ENCODE measurements around the gene RABEP2.
"Not testable (repeated sequence)": the region's sequence is repeated elsewhere in the genome, so short reads cannot be mapped to it uniquely, and the experiment has no call there.

RABEP2 gene

DNA sequence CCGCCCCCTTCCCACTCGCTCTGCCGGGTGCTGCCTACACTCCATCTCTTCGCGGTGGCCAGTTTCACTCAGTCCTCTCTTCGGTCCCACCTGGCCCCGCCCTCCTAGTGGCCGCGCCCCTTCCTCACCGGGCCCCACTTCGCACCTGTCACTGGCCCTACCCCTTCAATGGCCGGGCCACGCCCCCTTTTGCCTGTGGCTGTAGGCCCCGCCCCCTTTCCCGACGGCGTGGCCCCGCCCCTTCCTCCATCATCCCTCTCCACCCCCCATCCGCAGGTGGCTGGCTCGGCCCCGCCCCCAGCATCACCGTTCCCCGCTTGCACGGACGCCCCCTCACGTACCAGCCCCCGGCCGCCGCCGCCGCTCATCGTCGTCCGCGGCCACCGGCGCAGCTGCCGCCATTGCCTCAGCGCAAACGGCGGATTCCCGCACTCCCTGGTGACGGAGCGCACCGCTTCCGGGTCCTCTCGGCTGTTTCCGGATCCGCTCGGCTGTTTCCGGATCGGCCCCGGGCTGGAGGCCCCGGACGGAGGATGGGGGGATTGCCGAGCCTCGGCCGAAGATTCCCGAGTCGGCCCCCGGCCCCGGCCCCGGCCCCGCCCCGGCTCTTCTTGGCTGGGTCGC is at the start of gene RABEP2:
TSS of gene RABEP2 (minus strand) at position 477 of the 624 bp plus-strand sequence. CDS start at position 402, 75 bp downstream.
- peak; percentile 86 for DNase-seq (ENCODE audit: low read depth, low spot score)
- peak within 1 kb of the TSS; percentile 98 for H3K27ac ChIP-seq

GRCh38 chr16:28974437-28975157 is 49.6 kb upstream of the RABEP2 start, which contains the start of gene SPNS1:
Gene SPNS1, plus strand, starts transcription at chr16:28974778. Its CDS starts 374 bp downstream, at chr16:28975152.
- DNase-seq (ENCODE audit: low read depth, low spot score) = peak; percentile 57

DNA sequence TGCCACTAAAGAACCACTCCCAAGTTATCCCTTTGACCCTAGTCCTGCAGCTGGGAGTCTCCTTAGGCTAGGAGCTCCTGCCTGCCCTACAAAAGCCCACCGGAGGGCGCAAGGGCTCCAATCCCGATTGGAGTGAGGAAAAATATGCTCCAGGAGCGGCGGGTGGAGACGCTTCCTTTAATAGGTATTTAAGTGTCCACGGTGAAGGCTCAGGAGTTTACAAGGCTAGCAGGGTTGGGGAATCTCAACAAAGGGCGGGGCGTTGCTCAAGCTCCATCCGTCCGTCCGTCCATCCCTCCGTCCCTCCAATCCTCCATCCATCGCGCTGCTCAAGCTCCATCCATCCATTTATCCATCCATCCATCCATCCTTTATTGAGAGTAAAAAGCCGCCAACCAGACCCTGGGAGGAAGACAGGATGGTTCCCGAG is 49.0 kb upstream of the RABEP2 start:
- no peak for DNase-seq (ENCODE audit: low read depth, low spot score)
- peak overlapping the region; percentile 65 for H3K27ac ChIP-seq

More at GRCh38 chr16:28974437-28975157, 49.6 kb upstream of the RABEP2 start, which contains the start of gene SPNS1:
- peak within 1 kb of the TSS; percentile 65 for H3K27ac ChIP-seq

GRCh38 chr16:28969696-28970095 is 44.7 kb upstream of the RABEP2 start:
- DNase-seq (ENCODE audit: low read depth, low spot score); H3K27ac ChIP-seq: not testable (repeated sequence)

DNA sequence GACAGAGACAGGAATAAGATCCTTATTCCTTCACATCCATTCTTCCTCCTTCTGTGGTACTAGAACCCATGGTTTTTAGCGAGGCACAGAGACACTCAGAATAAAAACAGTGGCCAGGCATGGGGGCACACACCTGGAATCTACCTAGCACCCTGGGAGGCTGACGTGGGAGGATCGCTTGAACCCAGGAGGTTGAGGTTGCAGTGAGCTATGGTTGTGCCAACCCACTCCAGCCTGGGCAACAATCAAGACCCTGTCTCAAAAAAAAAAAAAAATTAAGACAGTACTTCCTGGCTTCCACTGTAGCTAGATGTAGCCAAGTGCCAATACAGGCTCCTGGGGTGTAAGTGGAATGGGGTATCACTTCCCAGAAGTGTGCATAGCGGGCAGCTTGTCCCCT is 42.1 kb upstream of the RABEP2 start:
- no peak overlapping the region for H3K27ac ChIP-seq
- DNase-seq (ENCODE audit: low read depth, low spot score) = no peak

GRCh38 chr16:28964496-28964895 is 39.5 kb upstream of the RABEP2 start:
- no peak overlapping the region for H3K27ac ChIP-seq
- DNase-seq (ENCODE audit: low read depth, low spot score) = no peak

- no peak overlapping the region for H3K27ac ChIP-seq
- no peak for DNase-seq (ENCODE audit: low read depth, low spot score)
Measured at GRCh38 chr16:28964072-28964471, 39.0 kb upstream of the RABEP2 start.

- H3K27ac ChIP-seq = no peak overlapping the region
- no peak for DNase-seq (ENCODE audit: low read depth, low spot score)
Measured at GRCh38 chr16:28958836-28959235, 33.8 kb upstream of the RABEP2 start.

DNA sequence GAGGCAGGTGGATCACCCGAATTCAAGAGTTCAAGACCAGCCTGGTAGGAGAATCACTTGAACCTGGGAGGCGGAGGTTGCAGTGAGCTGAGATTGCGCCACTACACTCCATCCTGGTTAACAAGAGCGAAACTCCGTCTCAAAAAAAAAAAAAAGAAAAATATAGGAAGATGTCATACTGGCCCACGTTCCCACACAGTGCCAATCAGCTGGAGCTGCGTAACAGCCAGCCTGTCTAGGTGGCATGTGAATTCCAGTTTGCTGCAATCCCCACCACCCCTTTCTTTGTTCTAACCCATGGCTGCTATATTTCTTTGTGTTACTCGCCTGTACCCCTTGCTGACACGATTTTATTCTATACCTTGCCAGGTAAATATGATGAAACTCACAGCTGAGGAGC is 33.2 kb upstream of the RABEP2 start:
- no peak for DNase-seq (ENCODE audit: low read depth, low spot score)
- no peak overlapping the region for H3K27ac ChIP-seq

GRCh38 chr16:28951410-28951943 is 26.4 kb upstream of the RABEP2 start:
- DNase-seq (ENCODE audit: low read depth, low spot score) = no peak
- H3K27ac ChIP-seq = peak overlapping the region; percentile 74

- DNase-seq (ENCODE audit: low read depth, low spot score) = peak; percentile 99
- peak within 1 kb of the TSS; percentile 74 for H3K27ac ChIP-seq
Measured at GRCh38 chr16:28950648-28951409, 25.8 kb upstream of the RABEP2 start, which contains the start of gene NFATC2IP. Gene NFATC2IP, plus strand, starts transcription at chr16:28950937. Its CDS starts 75 bp downstream, at chr16:28951012.

GRCh38 chr16:28946681-28947080 is 21.6 kb upstream of the RABEP2 start:
- H3K27ac ChIP-seq = peak overlapping the region; percentile 82
- no peak for DNase-seq (ENCODE audit: low read depth, low spot score)

- no peak overlapping the region for H3K27ac ChIP-seq
- no peak for DNase-seq (ENCODE audit: low read depth, low spot score)
Measured at GRCh38 chr16:28943281-28943680, 18.2 kb upstream of the RABEP2 start.

GRCh38 chr16:28939825-28940224 is 14.8 kb upstream of the RABEP2 start:
- not testable (repeated sequence) for DNase-seq (ENCODE audit: low read depth, low spot score); H3K27ac ChIP-seq

DNA sequence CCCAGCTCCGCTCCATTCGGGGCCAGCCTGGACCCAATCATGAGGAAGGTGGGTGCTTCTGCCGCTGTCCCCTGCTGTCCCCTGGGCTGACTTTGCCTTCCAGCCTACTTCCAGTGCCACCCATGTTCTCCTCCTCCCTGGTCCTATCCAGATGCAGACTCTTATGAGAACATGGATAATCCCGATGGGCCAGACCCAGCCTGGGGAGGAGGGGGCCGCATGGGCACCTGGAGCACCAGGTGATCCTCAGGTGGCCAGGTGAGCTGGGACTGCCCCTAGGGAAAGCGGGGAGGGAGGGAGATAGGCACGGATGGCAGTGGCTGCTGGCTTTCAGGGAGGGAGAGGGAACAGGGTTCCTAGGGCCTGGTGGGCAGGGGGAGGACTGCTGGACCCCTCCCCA is 13.7 kb upstream of the RABEP2 start:
- no peak overlapping the region for H3K27ac ChIP-seq
- no peak for DNase-seq (ENCODE audit: low read depth, low spot score)

GRCh38 chr16:28937222-28937876 is 12.3 kb upstream of the RABEP2 start:
- H3K27ac ChIP-seq = no peak overlapping the region
- no peak for DNase-seq (ENCODE audit: low read depth, low spot score)

DNA sequence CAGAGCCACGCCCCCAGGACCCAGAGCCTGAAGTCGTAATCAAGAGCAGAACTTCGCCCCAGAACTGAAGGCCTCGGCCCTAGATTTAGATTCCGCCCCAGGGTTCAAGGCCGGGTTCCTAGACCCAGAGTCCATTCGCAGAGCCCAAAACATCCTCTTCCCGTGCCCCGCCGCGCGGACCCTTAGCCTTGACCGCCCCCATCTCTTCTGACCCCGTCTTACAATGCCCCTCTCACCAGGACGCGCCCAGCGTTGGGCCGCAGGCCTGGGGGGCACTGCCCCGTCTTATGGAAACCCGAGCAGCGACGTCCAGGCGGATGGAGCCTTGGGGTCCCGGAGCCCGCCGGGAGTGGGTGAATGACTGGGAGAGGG is 11.7 kb upstream of the RABEP2 start:
- H3K27ac ChIP-seq = no peak overlapping the region
- DNase-seq (ENCODE audit: low read depth, low spot score) = no peak

DNA sequence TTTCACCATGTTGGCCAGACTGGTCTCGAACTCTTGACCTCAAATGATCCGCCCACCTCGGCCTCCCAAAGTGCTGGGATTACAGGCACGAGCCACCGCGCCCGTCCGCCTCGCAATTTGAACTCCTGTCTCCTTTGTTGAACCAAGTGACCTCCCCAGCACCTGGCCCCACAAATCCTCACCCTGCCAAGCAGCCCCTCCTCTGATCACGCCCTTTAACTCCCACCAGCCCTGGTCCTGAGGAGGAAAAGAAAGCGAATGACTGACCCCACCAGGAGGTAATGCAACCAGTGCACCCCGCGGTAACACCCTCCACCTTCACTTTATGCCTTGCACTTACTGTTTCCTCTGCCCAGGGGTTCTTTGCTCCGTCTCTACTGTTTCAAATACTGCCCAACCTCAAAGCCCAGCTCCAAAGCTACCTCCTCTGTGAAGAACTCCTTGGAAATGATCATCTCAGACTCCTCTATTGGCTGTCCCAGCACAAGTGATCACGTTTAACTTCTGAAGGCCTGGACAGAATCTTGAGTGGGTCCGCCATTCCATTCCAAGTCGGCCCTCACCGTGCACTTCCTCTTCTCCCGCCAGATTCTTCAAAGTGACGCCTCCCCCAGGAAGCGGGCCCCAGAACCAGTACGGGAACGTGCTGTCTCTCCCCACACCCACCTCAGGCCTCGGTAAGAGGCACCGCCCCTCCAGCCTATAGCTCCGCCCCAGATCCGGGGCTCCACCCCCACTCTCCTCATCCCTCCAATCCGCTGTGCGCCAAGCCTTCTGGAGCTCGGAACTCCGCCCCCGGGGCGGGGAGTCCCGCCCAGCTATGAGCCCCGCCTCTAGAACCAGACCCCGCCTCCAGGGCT is 11.1 kb upstream of the RABEP2 start:
- no peak for DNase-seq (ENCODE audit: low read depth, low spot score)
- no peak overlapping the region for H3K27ac ChIP-seq

- H3K27ac ChIP-seq = no peak overlapping the region
- DNase-seq (ENCODE audit: low read depth, low spot score) = no peak
Measured at GRCh38 chr16:28935346-28935745, 10.3 kb upstream of the RABEP2 start.

Data from epithelial cell of prostate (primary cell).